ENCODE data around the gene GLCE. TPM values are rescaled to one million over a fixed set of nuclear protein-coding genes. Genes with fewer than 3 reads are reported as not detected.

The GLCE gene
- total RNA-seq, 4 donors from 2014 or later = 33.8 to 50.7 (median 43.8) TPM

GRCh38 chr15:69126054-69126469, 34.4 kb upstream of the GLCE start:
- H3K27me3 ChIP-seq = no peaks in the 10 kb centered on the region
- TF ChIP-seq CTCF (IDR thresholded peaks at IDR 0.05) (no peak), POLR2A (IDR thresholded peaks at IDR 0.05) (no peak)
- no peaks in the 10 kb centered on the region for H3K9me3 ChIP-seq
- H3K36me3 ChIP-seq = no peaks in the 10 kb centered on the region
- no peak overlapping the region for H3K4me3 ChIP-seq
- no peaks in the 10 kb centered on the region for H3K4me1 ChIP-seq
- H3K27ac ChIP-seq = no peak overlapping the region
- DNase-seq = no peak

GRCh38 chr15:69127306-69127705, 33.1 kb upstream of the GLCE start:
- Histone ChIP-seq H3K36me3 (no peaks in the 10 kb centered on the region), H3K4me3 (no peak overlapping the region), H3K9me3 (no peaks in the 10 kb centered on the region), H3K4me1 (no peaks in the 10 kb centered on the region), H3K27ac (no peak overlapping the region), H3K27me3 (no peaks in the 10 kb centered on the region)
- no peak for DNase-seq
- TF ChIP-seq CTCF (IDR thresholded peaks at IDR 0.05) (no peak), POLR2A (IDR thresholded peaks at IDR 0.05) (no peak)

- Histone ChIP-seq H3K4me3 (no peak overlapping the region), H3K36me3 (no peaks in the 10 kb centered on the region), H3K27me3 (no peaks in the 10 kb centered on the region), H3K9me3 (no peaks in the 10 kb centered on the region), H3K27ac (no peak overlapping the region), H3K4me1 (no peaks in the 10 kb centered on the region)
- TF ChIP-seq CTCF (IDR thresholded peaks at IDR 0.05) (no peak), POLR2A (IDR thresholded peaks at IDR 0.05) (no peak)
- peak in 1 of 3 donors; percentile 62 for DNase-seq
These were observed 31.6 kb upstream of the GLCE start for GRCh38 chr15:69128667-69129311.

GRCh38 chr15:69131362-69132220, 28.8 kb upstream of the GLCE start:
- TF ChIP-seq POLR2A (IDR thresholded peaks at IDR 0.05) = no peak
- H3K27me3 ChIP-seq = no peaks in the 10 kb centered on the region
- H3K27ac ChIP-seq = no peak overlapping the region

GRCh38 chr15:69132430-69132829, 28.0 kb upstream of the GLCE start:
- TF ChIP-seq CTCF (IDR thresholded peaks at IDR 0.05) (no peak), POLR2A (IDR thresholded peaks at IDR 0.05) (no peak)
- Histone ChIP-seq H3K4me3 (no peak overlapping the region), H3K36me3 (no peaks in the 10 kb centered on the region), H3K27ac (no peak overlapping the region), H3K9me3 (no peaks in the 10 kb centered on the region), H3K27me3 (no peaks in the 10 kb centered on the region), H3K4me1 (no peaks in the 10 kb centered on the region)
- no peak for DNase-seq

More at GRCh38 chr15:69131362-69132220, 28.8 kb upstream of the GLCE start:
- Histone ChIP-seq H3K9me3 (no peaks in the 10 kb centered on the region), H3K4me1 (no peaks in the 10 kb centered on the region), H3K4me3 (no peak overlapping the region), H3K36me3 (no peaks in the 10 kb centered on the region)
- DNase-seq = no peak

Measured in Peyer's patch (tissue), 4 donors.